Mucosa of stomach (tissue), 1 donor: Measurements from ENCODE around the gene ATAD3A.
"Not testable (repeated sequence)": the region's sequence is repeated elsewhere in the genome, so short reads cannot be mapped to it uniquely, and the experiment has no call there.

ENCODE experiments used
- H3K27me3 ChIP-seq: one replicate; pipeline ENCODE4 v1.7.0; 2013; ENCODE audit warnings: mild to moderate bottlenecking, low read length; ENCODE audit not compliant: control insufficient read depth, insufficient read depth
- H3K36me3 ChIP-seq: one replicate; pipeline ENCODE4 v1.7.0; 2013; ENCODE audit warnings: low read length; ENCODE audit not compliant: control insufficient read depth, insufficient read depth
- H3K4me1 ChIP-seq: one replicate; pipeline ENCODE4 v1.7.0; 2013; ENCODE audit warnings: mild to moderate bottlenecking, low read length; ENCODE audit not compliant: control insufficient read depth, insufficient read depth
- H3K4me3 ChIP-seq: one replicate; pipeline ENCODE4 v1.7.0; 2013; ENCODE audit warnings: low read length
- H3K9ac ChIP-seq: one replicate; pipeline ENCODE4 v1.7.0; 2013; ENCODE audit warnings: mild to moderate bottlenecking, low read length, moderate library complexity
- H3K9me3 ChIP-seq: one replicate; pipeline ENCODE4 v1.7.0; 2013; ENCODE audit warnings: mild to moderate bottlenecking, low read length, moderate library complexity; ENCODE audit not compliant: control insufficient read depth
- donor health status: Pancreatic carcinoma.

Gene ATAD3A

DNA sequence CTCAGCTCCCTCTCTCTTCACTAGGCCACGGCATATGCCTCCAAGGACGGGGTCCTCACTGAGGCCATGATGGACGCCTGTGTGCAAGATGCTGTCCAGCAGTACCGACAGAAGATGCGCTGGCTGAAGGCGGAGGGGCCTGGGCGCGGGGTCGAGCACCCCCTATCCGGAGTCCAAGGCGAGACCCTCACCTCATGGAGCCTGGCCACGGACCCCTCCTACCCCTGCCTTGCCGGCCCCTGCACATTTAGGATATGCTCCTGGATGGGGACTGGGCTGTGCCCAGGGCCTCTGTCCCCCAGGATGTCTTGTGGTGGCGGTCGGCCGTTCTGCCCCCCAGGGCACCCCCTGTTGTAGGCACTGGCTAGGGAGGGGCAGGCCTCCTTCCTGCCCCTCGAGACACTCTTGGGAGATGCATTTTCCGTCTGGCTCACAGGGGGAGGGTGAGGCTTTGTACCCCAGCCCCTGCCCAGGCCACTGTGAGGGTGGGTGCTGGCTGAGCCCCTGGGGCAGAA is 16.4 kb upstream of the ATAD3A start:
- not testable (repeated sequence) for H3K9ac ChIP-seq, H3K4me1 ChIP-seq, H3K36me3 ChIP-seq, H3K27me3 ChIP-seq, H3K4me3 ChIP-seq, H3K9me3 ChIP-seq

DNA sequence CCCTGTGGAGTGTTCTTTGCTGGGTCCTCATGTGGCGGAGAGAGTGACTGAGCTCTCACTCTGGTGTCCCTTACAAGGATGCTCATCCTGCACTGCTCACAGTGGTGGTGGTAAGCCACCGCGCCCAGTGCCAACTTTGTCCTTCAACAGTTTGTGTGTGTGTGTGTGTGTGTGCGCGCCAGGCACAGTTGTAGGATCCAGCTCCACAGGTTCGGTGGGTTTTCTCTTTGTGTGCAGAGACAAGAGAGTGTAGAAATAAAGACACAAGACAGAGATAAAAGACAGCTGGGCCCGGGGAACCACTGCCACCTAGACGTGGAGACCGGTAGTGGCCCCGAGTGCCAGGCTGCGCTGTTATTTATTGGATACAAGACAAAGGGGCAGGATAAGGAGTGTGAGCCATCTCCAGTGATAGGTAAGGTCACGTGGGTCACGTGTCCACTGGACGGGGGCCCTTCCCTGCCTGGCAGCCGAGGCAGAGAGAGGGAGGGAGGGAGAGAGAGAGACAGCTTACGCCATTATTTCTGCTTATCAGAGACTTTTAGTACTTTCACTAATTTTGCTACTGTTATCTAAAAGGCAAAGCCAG is 7.1 kb upstream of the ATAD3A start:
- not testable (repeated sequence) for H3K36me3 ChIP-seq, H3K4me3 ChIP-seq, H3K4me1 ChIP-seq, H3K27me3 ChIP-seq, H3K9ac ChIP-seq, H3K9me3 ChIP-seq

DNA sequence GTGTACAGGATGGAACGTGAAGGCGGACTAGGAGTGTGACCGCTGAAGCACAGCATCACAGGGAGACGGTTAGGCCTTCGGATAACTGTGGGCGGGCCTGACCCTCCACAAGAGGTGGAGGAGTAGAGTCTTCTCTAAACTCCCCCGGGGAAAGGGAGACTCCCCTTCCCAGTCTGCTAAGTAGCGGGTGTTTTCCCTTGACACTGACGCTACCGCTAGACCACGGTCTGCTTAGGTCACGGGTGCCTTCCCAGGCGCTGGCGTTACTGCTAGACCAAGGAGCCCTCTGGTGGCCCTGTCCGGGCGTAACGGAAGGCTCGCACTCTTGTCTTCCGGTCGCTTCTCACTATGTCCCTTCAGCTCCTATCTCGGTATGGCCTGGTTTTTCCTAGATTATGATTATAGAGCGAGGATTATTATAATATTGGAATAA is 6.6 kb upstream of the ATAD3A start:
- H3K4me3 ChIP-seq, H3K36me3 ChIP-seq, H3K27me3 ChIP-seq, H3K4me1 ChIP-seq, H3K9ac ChIP-seq, H3K9me3 ChIP-seq: not testable (repeated sequence)

DNA sequence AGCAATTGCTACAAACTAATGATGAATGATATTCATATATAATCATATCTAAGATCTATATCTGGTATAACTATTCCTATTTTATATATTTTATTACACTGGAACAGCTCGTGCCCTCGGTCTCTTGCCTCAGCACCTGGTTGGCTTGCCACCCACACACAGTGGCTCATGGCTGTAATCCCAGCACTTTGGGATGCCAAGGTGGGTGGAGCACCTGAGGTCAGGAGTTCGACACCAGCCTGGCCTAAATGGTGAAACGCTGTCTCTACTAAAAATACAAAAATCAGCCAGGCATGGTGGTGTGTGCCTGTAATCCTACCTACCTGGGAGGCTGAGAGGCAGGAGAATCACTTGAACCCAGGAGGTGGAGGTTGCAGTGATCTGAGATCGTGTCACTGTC is 6.2 kb upstream of the ATAD3A start:
- not testable (repeated sequence) for H3K9ac ChIP-seq, H3K9me3 ChIP-seq, H3K36me3 ChIP-seq, H3K4me3 ChIP-seq, H3K4me1 ChIP-seq, H3K27me3 ChIP-seq

DNA sequence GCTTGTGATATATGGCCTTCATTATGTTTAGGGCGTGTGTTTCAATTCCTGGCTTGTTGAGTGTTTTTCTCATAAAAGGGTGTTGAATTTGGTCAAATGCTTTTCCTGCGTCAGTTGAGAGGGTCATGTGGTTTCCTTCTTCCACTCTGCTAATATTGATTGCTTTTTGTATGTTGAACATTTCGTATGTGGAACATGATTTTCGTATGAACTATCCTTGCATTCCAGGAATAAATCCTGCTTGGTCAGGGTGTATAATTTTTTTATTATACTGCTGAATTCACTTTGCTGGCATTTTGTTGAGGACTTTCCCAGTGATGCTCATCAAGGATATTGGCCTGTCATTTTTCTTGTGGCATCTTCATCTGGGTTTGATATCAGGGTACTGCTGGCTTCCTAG is 4.7 kb upstream of the ATAD3A start:
- peaks cover 4% of the 10 kb centered on the region for H3K4me1 ChIP-seq
- H3K9me3 ChIP-seq, result no peaks in the 10 kb centered on the region
- no peaks in the 10 kb centered on the region for H3K27me3 ChIP-seq
- H3K36me3 ChIP-seq, result no peaks in the 10 kb centered on the region
- H3K9ac ChIP-seq, result no peak overlapping the region
- H3K4me3 ChIP-seq, result no peak overlapping the region

DNA sequence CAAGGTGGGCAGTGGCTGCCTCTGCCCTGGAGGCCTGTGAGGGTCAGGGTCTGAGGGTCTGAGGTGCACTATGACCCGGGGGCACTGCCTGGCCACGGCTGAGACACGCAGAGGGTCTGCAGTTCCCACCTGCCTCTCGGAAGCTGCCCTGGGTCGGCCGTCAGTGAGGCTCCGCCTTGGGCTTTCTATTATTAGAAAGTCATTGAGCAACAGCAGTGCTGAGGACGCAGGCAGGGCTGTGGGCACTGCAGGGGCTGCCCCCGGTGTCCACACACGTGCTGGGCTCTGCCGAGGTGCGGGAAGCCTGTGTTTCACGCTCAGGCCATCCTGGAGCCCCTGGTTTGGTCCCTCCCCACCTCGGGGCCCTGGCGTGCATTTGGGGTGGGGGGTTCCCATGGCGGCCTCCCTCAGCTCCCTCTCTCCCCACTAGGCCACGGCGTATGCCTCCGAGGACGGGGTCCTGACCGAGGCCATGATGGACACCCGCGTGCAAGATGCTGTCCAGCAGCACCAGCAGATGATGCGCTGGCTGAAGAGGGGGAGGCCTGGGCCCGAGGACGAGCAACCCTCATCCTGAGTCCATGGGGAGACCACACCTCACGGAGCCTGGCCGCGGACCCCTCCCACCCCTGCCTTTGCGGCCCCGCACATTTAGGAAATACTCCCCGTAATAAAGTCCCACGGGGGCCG is 3.0 kb upstream of the ATAD3A start:
- not testable (repeated sequence) for H3K4me3 ChIP-seq, H3K4me1 ChIP-seq, H3K36me3 ChIP-seq, H3K9me3 ChIP-seq, H3K27me3 ChIP-seq, H3K9ac ChIP-seq

DNA sequence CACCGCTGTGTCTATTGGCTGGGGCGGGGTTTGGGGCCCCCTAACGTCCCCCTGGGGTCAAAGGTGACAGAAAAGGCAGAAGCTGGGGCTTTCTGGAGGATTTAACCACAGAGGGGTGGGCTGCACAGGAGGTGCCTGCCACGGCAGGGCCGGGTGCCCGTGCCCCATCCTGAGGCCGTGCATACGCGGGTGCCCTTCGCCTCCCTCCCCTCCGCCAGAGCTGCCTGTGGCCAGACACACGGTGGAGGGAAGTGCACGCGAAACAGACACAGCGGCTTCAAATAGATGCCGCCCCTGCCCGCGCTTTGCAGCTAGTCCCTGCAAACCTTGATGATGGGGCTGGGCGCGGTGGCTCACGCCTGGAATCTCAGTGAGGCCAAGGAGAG is 2.5 kb upstream of the ATAD3A start:
- not testable (repeated sequence) for H3K9me3 ChIP-seq, H3K27me3 ChIP-seq, H3K4me1 ChIP-seq, H3K9ac ChIP-seq, H3K36me3 ChIP-seq, H3K4me3 ChIP-seq

DNA sequence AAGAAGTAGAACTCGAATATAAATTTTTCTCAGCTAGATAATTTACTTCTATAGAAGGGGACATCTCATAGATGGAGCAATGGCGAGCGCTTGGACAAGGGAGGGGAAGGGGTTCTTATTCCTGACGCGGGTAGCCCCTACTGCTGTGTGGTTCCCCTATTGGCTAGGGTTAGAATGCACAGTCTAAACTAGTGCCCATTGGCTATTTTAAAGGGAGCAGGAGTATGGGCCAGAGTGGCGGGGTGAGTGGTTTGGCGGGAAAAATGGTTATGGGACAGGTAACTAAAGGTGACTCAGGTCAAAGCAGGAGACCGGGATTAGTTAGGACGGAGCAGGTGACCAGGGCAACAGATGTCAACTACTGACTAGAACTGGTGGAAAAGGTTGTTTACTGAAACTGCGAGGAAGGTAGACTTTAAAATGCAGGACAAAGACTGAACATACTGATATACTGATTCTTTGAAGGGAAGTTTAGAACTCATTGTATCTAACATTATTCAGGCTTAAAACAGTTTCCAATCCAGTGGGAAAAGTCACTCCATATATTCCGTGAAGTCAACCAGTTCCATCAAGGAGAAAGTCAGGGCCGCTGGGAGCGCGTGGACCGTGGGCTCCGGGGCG is 940 bp upstream of the ATAD3A start:
- H3K4me3 ChIP-seq, result peak overlapping the region; percentile 67
- peak overlapping the region; percentile 84 for H3K9ac ChIP-seq
- H3K9me3 ChIP-seq, result no peaks in the 10 kb centered on the region
- no peaks in the 10 kb centered on the region for H3K36me3 ChIP-seq
- H3K4me1 ChIP-seq, result peaks cover 4% of the 10 kb centered on the region
- no peaks in the 10 kb centered on the region for H3K27me3 ChIP-seq

DNA sequence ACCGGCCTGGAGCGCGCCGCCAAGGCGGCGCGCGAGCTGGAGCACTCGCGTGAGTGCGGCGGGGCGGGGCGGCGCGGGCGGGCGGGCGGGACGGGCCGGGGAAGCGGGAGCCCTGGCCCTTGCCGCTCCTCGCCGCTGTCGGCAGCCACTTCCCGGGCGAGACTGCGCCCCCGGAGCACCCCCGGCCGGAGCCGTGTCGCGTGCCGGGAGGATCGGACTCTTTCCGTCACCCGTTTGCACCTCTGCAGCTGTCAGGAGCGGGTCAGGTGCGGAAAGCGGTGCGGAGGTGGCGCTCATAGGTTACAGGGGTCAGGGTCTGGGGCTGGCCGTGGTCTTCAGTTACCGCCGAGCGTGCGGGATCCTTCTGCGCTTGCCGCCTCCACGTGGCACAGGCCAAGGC is 463 bp downstream of the ATAD3A start:
- not testable (repeated sequence) for H3K36me3 ChIP-seq, H3K27me3 ChIP-seq, H3K4me1 ChIP-seq, H3K4me3 ChIP-seq, H3K9ac ChIP-seq, H3K9me3 ChIP-seq

DNA sequence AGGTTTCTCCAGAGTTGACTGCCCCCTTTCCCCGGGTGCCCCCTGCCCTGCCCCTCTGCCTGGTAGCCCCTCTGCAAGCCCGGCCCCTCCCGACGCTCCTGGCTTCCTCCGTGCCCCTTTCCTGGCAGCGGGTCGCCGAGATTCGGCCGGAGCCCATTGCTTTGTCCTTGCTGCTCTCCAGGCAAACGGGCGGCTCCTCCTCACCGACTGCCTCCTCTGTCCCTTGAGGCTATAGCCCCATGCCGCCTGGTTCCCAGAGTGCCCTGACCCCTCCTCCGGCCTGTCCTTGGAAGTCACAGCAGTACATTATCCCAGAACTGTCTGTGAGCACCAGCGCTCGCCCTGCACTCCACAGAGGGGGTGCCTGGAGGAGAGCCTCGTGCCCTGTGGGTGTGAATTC is 1.7 kb downstream of the ATAD3A start:
- H3K4me3 ChIP-seq, H3K9ac ChIP-seq, H3K27me3 ChIP-seq, H3K9me3 ChIP-seq, H3K4me1 ChIP-seq, H3K36me3 ChIP-seq: not testable (repeated sequence)

DNA sequence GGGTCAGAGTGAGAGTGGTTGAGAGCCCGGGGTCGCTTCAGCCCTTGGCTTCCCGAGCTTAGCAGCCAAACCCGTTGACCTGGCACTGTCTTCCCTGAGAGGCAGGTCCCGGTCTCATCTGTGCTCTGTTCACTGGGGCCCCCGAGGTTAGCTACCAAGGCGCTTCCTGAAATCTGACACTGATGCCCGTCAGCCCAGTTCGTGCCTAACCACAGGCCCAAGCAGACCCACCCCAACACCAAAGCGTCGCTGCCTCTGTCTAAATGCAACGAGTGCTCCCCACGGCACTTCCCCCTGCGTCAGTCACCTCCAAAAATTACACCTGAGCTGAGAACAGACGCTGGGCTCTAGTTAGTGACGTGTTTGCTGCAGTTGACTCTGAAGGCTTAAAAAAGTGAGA is 2.4 kb downstream of the ATAD3A start:
- H3K9ac ChIP-seq, H3K4me3 ChIP-seq, H3K36me3 ChIP-seq, H3K9me3 ChIP-seq, H3K4me1 ChIP-seq, H3K27me3 ChIP-seq: not testable (repeated sequence)

DNA sequence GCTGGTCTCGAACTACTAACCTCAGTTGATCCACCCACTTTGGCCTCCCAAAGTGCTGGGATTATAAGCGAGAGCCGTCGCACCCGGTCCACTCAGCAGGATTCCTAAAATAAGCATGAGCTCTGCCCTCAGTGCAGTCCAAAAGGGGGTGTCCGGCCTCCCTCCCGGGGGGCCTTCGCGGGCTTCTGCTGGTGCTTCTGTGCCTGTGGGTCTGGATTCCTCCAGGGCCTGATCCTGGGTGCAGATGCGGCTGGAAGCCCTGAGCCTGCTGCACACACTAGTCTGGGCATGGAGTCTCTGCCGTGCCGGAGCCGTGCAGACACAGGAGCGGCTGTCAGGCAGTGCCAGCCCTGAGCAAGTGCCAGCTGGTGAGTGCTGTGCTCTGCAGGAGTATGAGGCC is 5.0 kb downstream of the ATAD3A start:
- H3K4me1 ChIP-seq, H3K36me3 ChIP-seq, H3K4me3 ChIP-seq, H3K9ac ChIP-seq, H3K9me3 ChIP-seq, H3K27me3 ChIP-seq: not testable (repeated sequence)
